A204.1 (cell line): ENCODE data around the gene COL25A1.
"Not testable (repeated sequence)": the region's sequence is repeated elsewhere in the genome, so short reads cannot be mapped to it uniquely, and the experiment has no call there.

Experiments
- FAIRE-seq: peaks from 2 replicates; lab custom pipeline; 2012; peaks lifted over from hg19 to GRCh38; lab: Jason Lieb, UNC

COL25A1 gene

DNA sequence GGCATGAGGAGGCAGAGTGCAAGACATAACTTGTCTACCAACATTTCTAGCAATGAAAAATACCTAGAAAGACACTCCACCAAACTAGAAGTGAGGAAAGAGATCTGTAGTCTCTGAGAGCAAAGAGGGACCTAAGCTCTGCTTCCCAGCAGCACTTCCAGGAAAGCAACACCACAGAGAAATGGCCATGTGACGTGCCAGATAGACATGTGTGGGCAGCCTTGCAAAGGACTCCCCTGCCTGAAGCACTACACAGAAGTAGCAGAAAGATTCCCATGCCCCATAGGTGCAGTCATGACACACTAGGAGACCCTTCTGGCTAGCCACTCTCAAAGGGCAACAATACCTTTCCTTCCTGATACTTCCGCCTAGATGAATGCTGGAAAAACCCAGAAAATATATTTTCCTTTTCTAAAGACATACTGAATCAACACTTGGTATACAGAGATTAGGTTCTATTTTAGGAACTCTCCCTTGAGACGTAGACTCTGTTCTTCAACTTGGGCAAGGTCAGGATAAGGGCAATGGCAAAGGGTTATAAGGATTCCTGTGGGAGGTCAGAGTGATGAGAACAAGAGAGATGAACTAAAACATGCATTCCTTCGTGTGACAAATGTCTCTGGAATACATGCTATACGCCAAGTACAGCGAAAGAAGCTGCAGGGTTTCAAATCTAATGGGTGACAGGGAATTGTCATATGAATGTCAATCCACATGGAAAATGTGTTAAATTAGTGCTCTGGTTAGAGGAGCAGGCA lies 352.1 kb downstream of the COL25A1 start:
- no peak for FAIRE-seq

DNA sequence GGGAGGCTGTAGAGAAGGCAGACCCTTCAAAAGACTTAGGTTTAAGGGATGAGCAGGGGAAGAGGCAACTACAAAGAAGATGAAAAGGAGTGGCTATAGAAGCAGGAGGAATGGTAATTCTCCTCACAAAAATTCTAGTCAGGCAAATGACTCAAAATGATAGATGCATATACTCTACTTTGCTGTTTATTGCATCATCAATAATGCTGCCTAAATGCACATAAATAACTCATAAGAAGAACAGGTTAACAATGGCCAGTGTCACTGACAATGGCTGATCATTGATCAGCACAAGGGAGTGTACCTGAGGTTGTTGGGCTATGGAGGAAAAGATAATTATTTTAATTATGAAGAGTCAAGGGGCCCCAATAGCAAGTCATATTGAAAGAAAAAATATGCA lies 354.9 kb downstream of the COL25A1 start:
- FAIRE-seq = no peak

DNA sequence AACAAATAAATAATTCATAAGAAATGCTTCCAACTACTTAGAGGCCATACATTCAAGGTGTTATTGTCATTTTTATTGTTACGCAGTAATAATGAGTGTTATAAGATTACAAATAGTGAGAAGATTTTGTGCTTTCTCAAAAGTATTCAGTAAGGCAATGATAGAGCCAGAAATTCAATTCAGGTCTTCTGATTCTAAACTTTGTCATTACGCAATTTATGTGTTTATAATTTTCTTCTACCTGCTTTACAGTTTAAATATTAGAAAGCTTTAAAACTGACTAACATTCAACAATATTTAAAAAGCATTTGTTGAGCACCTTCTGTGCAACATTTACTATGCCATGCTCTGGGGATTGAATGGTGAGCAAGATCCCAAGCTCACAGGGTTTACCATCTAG lies 356.2 kb downstream of the COL25A1 start:
- FAIRE-seq = no peak

DNA sequence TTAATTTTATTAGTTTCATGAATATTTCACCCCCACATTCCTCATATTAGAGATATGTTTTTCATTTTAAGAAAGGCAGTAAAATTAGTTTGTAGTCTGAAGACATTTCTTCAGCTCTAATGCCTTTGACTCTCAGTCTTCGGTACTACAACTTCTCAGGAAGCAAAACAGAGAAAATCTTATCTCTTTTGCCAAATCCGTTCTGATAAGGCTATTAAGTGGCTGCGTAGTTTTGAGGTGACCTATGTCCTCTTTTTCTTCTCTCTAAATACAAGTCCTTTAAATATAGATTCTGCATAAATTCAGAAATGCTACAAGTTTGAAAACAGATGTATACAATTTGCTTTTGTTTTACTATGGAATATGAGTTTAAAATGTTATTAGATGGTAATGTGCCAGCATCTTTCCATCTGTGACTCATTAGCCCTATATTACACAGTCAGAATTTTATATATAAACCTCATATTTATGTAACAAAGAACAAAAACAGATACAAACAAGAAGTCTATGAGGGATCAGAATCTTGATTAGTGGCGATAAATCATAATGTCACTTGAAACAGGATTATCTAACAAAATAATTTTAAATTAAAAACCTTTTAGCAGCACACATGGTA lies 358.4 kb downstream of the COL25A1 start:
- no peak for FAIRE-seq

DNA sequence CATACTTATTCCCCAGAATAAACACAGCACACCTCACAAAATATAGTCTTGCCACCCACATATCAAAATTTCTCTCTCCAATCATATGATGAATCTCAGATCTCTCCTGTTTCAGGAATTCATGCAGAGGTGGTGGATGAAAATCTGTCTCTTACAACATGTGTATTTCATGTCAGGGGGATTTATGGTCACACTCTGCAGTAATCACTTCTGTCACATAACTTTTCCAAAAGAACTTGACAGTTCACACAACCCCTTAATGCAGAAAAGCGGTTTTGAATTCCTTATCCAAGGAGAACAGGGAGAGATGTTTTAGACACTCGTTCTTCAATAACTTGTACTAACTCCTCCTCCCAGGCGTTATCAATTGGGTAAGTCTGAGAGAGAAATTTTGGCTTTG lies 359.1 kb downstream of the COL25A1 start:
- no peak for FAIRE-seq

DNA sequence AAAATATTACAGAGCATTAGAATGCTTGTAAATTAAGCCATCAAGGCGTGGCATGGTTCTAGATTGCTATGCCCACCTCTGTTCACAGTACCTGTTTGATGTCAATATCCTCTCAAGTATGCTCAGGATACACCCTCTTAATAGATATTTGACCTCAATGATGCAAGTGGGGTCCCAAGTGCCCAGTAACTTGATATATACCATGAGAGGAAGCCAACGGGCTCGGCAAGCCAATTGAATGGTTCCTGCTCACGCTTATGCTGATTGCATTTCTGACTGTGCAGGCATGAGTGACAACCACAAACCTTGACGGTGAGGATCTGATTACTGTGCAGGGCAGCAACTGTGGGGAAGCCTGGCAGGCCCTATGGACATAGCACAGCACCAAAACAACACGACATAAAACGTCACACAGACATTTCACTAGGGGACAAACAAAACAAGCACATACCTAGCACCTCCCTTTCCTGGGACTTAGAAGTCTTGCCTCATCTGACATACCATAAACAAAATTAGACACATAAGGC lies 360.5 kb downstream of the COL25A1 start:
- FAIRE-seq = no peak

DNA sequence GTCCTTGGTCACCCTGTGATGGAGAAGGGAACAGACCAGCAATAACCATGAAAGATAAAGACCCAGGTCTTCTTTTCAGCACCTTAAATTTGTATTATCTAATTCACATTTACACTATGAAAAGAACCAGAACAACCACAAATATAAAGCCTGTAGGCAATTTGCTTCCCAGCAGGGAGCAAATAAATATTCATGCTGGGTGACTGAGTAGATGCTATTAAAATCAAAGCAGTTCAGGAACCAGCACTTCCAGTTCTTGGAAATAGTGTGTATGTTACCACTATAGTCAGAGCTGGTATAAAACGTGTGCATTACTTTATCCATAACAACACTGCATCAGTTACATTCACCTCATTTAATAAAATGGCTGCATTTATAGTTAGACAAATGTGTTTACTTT lies 361.8 kb downstream of the COL25A1 start:
- no peak for FAIRE-seq

DNA sequence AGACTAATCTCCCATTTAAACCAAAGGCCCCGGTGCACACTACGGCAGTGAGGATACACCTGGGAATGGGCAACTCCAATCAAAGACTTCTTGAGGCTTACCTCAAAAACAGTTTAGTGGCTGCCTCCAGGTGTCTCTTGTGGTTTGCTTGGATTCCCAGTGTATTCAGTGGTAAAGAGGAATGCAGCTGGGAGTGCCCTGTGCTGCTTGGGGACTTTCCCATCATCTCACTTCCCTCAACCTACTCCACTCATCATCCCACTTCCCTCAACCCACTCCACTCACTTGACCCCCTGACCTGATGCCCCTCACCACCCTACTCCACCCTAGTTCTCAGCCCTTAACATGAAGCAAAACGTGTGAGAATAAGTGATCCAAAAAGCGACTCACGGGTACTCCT lies 362.3 kb downstream of the COL25A1 start:
- FAIRE-seq = no peak

DNA sequence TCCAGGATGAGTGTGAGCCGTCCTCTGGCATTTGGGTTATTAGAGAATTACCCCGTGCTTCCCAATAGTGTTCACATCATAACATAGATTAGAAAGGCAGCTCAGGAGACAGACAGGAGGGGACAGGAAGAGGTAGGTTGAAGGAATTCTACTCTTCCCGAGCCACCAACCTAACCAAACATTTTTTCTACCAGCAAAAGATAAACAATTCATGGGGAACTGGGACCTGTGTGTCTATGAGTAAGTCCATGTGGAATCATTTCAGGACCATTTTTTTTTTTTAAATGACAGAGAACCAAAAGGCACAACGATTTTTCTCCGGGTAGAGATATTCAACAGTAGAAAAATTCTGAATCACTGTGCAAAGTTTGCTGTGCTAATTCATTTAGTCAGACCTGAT lies 365.4 kb downstream of the COL25A1 start:
- FAIRE-seq = no peak

DNA sequence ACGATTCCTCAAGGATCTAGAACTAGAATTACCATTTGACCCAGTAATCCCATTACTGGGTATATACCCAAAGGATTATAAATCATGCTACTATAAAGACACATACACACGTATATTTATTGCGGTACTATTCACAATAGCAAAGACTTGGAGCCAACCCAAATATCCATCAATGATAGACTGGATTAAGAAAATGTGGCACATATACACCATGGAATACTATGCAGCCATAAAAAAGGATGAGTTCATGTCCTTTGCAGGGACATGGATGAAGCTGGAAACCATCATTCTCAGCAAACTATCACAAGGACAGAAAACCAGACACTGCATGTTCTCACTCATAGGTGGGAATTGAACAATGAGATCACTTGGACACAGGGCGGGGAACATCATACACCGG lies 368.5 kb downstream of the COL25A1 start:
- not testable (repeated sequence) for FAIRE-seq

DNA sequence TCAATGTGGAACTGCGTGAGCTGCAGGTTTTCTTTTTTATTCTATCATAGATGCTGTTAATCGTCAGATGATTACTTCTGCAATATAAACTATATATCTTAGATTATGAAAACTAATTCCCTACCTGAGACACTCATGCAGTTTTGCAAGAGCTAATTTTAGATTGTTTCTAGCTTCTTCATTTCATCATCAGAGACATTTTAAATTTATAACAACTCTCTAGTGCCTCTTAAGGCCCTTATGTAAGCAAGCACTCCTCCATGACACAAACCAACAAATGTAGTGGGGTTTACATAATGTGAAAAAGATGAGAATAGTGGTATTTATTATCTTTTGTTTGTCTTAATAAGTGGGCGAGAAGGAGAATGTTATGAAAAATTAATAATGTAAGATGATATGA lies 369.4 kb downstream of the COL25A1 start:
- FAIRE-seq = no peak

DNA sequence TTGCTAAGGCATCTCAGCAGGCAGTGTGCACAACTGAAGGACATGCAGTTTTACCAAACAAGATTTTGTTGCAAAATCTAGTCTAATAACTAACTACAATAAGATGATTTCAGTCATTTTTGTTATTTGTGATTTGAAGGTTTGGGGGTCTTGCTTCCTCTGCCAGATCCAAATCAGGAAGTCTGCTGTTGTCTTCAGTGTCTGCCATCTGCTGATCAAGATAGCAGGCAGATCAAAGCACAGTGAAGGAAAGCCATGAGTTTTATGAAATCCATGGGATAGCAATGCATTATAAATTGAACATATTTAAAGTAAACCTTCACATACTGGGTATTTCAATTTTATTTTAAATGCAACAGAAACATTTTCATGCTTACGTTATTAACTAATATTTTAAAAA lies 370.5 kb downstream of the COL25A1 start:
- no peak for FAIRE-seq

DNA sequence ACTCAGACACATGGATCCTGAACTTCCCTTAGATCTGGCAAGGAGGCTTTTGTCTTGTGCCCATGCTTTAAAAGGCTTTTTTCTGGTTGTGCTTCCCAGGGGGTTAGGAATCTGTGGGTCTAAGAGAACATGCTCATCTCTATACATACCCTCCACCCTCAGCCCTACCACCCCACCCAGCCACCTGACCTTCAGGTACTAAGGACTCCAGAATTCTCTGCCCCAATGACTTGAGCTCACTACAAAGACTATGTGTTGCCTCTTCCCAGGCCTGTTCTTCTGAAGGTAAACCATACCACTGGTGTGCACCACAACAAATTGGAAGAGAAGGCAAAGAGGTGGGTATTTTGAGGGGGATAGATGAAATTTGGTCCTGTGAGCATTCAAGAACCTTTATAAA lies 372.3 kb downstream of the COL25A1 start:
- no peak for FAIRE-seq

DNA sequence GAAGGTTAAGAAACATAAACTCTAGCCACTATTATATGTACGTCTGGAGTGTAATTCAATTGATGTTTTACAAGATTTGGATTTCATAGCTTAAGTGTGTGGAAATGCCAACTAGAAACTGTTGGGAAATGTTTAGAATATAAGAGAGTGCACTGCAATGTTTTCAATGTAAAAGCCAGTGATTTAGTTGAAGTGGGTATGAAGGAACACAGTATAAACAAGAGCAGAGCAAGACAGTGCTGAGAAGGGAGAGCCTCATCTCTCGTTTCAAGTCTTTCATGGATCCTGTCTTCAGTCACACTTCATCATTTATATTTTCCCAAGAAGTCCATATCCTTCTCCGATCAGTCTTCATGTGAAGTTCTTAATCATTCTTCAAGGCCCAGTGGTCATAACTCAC lies 375.7 kb downstream of the COL25A1 start:
- no peak for FAIRE-seq

DNA sequence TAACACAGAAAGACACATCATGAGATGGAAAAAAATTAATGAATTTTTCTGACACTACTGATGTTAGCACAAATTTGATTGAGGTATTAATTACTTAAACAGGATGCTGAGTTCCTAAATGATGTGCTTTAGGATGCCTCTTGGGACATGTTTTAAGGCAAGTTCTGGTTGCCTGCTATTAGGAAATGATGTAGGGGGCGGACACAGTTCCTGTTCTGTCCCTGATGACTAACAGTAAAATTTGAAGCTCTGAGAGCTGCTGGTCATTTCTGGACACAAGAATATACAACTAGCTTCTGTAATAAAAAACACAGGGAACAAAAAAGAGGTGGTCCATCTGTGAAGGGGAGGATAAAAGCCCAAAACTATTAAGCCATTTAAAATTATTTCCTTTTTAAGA lies 376.4 kb downstream of the COL25A1 start:
- no peak for FAIRE-seq

DNA sequence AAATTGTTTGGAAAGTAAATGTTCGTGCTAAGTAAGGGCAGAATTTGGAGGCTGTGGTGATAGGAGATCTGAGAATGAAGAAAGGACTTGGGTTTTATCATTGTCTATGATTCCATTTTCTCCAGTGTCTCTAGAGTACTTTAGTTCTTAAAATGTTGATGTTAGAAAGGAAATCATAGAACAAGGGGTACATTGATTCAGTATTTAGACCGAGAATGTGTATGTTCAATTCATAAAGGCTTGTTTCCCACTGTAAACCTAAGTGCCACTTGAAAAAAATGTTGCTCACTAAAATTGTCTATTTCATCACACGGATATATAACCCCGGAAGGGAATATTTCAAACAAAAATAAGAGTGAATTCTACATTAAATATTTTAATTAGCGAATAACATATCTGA lies 380.3 kb downstream of the COL25A1 start:
- no peak for FAIRE-seq

DNA sequence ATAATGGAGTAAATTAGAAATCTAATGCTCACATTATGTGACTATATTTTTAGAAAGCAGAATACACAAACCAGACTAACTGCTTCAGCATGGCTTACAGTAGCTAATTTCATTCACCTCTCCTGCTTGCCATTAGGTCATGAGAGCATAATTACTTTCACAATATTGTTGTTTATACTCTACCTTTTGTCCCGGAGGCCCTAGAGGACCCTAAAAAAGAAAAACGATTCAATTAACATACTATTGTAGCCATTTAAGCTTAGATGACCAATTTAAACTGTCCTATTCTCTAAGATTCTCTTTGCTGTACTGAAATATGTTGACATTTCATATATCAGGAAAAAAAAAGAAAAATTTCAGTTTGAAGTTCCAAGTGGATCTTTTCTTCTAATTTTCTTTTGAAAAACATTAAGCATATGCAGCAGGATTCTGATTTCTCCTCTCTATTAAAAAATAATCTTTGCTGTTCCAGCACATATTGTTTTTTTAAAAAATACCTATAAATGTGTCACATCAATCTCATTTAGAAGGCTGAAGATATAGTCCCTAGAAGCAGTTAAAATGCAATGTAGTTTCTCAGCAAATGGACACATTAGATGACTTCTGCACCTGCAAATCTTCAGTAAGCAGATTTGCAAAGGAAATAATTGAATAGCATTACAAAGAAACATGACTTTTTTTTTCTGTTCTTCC lies 381.9 kb downstream of the COL25A1 start:
- FAIRE-seq = no peak

DNA sequence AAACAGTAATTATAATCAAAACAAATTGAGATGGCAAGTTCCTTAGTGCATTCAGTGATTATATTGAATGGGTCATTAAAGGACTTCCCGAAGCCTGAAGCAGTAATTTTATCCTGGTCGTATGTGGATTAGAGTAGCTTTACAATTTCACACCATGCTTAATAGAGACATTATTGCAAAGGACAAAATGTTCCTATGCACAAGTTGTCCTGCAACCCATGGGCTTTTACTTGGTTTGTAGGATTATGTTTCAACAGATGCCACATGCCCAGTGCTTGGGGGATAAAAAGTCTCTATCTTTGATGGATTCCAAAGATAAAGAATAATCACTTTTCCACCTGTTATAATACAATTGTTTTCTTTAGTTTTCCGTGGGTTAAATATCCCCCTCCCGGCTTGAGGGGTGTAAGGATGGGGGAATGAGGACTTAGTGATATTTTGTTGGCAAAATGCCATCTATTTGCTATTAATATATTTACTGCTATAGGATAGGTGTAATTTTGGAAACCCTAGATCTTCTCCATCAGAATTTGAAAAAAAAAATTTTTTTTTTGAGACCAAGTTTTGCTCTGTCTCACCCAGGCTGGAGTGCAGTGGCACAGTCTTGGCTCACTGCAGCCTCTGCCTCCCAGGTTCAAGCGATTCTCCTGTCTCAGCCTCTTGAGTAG lies 383.1 kb downstream of the COL25A1 start:
- no peak for FAIRE-seq

DNA sequence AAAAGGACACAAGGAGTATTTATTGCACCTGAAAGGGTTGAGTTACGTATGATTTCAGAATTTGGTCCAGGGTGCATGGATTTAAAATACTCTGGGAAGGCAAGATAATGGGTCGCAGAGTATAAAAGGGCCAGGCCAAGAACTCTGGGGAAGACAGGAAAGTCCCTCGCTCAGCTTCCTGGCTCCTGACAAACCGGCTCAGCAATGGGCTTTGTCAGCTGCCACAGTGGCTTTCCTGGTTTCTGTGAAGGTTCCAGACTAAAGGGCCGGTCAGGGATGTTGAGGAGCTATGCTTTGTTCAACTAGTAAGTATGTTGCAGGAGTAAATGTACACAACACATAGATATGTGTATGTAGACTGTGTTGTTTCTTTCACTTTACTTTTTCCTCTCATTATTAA lies 385.2 kb downstream of the COL25A1 start:
- no peak for FAIRE-seq

DNA sequence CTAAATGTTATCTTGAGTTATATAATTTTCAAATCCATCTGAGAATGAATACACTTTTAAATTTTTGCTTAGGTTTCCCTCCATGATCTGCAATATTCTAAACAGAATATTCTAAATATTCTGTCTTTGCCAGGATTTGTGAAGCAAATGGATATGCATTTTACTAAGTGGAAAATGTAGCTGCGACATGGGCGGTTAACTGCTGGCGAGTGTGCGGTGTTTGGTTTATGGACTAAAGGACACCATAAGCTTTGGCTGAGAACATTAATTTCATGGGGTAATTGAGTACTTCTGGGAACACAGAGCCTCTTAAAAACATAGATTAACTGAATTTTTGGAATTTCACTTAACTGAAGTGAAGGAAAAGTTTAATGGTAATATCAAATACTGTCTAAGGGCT lies 385.8 kb downstream of the COL25A1 start:
- no peak for FAIRE-seq

DNA sequence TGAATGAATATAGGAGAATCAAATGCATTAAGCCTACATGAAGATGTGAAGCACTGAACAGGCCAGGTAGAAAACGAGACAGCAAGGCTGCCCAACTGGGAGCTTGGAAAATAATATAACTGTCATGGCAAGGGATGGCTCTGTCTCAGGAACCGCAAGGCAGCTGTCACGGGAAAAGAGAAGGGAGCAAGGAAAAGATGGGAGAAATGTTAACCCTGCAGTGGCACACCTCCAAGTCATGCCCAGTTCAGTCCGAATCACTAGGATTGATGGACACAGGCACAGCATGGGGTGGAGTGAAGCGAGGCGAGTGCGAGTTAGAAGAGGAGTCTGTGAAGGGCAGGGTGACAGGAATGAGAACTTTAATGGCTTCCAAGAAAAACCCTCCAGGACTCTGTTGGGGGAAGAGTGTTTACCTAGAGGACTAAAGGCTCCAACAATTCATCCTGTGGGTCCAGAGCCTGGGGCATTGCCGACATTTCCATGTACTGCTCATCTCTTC lies 395.5 kb downstream of the COL25A1 start:
- FAIRE-seq = no peak

DNA sequence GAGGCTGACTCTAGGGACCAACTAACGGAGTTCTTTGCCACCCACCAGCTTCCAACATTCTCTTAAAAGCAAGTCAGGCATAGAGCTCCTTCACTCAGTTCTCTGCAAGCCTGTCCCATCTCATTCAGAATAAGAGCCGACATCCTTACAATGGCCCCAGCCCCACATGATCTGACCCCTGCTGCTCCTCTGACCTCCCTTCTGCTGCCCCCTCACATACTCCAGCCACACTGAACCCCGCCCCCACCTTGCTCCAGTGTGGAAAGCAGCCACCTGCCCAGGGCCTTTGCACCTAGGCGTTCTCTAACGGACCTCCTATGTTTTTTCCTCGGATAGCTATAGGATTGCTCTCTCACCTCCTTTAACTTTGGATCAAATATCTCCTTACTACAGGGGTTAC lies 396.5 kb downstream of the COL25A1 start:
- no peak for FAIRE-seq
